CD14-positive monocyte (primary cell): ENCODE data around the gene CIB2. TPM values are rescaled to one million over a fixed set of nuclear protein-coding genes. Genes with fewer than 3 reads are reported as not detected.

Experiments used
- DNase-seq, 3 donors: peaks; one replicate each; pipeline ENCODE4 v3.0.0-alpha.2; 2011 to 2022
- H2AFZ ChIP-seq: 2 replicates; pipeline ENCODE4 v1.6.0; 2012; ENCODE audit warnings: mild to moderate bottlenecking, low read depth, low read length, inconsistent platforms; ENCODE audit not compliant: insufficient read depth, poor library complexity, severe bottlenecking
- H3K27ac ChIP-seq, 2 donors: 1 replicate in 1 of 2; 2 replicates in 1 of 2; pipeline ENCODE4 v1.5.1; 2012 to 2013; ENCODE audit warnings: low read length in 2 of 2, control low read depth in 1 of 2, inconsistent platforms in 1 of 2, low read depth in 1 of 2, mild to moderate bottlenecking in 1 of 2
- H3K27me3 ChIP-seq, 2 donors: one replicate each; pipeline versions ENCODE4 v1.6.0 to v1.6.1; 2011 to 2013; ENCODE audit warnings: low read length in 2 of 2; ENCODE audit not compliant: control insufficient read depth in 2 of 2, insufficient read depth in 2 of 2
- H3K36me3 ChIP-seq, 2 donors: replicated peaks in 1 of 2; 1 replicate in 1 of 2; 2 replicates in 1 of 2; pipeline versions ENCODE4 v1.5.1 to v1.6.1; 2012 to 2013; ENCODE audit warnings: low read length in 2 of 2, control low read depth in 1 of 2, inconsistent platforms in 1 of 2, mild to moderate bottlenecking in 1 of 2; ENCODE audit not compliant: insufficient read depth in 2 of 2, control insufficient read depth in 1 of 2
- H3K4me1 ChIP-seq, 2 donors: 1 replicate in 1 of 2; 2 replicates in 1 of 2; pipeline versions ENCODE4 v1.5.1 to v1.6.1; 2012 to 2013; ENCODE audit warnings: low read length in 2 of 2, control low read depth in 1 of 2, inconsistent platforms in 1 of 2, mild to moderate bottlenecking in 1 of 2, moderate library complexity in 1 of 2; ENCODE audit not compliant: insufficient read depth in 2 of 2, control insufficient read depth in 1 of 2
- H3K4me2 ChIP-seq: replicated peaks from 2 replicates; pipeline ENCODE3; 2012; ENCODE audit warnings: low read length, moderate library complexity, mild to moderate bottlenecking; ENCODE audit not compliant: poor library complexity, severe bottlenecking; ENCODE audit errors: extremely low read depth
- H3K4me3 ChIP-seq, 3 experiments: fragments of 200-600 bp in 1 of 3; sonication (generic) in 1 of 3; replicated peaks in 1 of 3; 1 replicate in 2 of 3; 2 replicates in 1 of 3; pipeline ENCODE4 v1.5.1; 2011 to 2013; ENCODE audit warnings: low read length in 3 of 3, mild to moderate bottlenecking in 3 of 3, control low read depth in 2 of 3, low read depth in 2 of 3, inconsistent platforms in 1 of 3, moderate library complexity in 1 of 3
- H3K79me2 ChIP-seq: 2 replicates; pipeline ENCODE4 v1.6.0; 2012; ENCODE audit warnings: mild to moderate bottlenecking, control low read depth, inconsistent platforms, low read length, moderate library complexity; ENCODE audit not compliant: insufficient read depth
- H3K9ac ChIP-seq: 2 replicates; pipeline ENCODE4 v1.6.0; 2017; ENCODE audit warnings: low read length, mild to moderate bottlenecking; ENCODE audit not compliant: insufficient read depth, poor library complexity, severe bottlenecking
- H3K9me3 ChIP-seq, 2 donors: replicated peaks in 1 of 2; 1 replicate in 1 of 2; 2 replicates in 1 of 2; pipeline versions ENCODE4 v1.5.1 to v1.6.1; 2012 to 2013; ENCODE audit warnings: low read length in 2 of 2, control low read depth in 1 of 2; ENCODE audit not compliant: control insufficient read depth in 1 of 2, insufficient read depth in 1 of 2
- H4K20me1 ChIP-seq: 2 replicates; pipeline ENCODE4 v1.6.0; 2012; ENCODE audit warnings: mild to moderate bottlenecking, low read length, control low read depth, moderate library complexity; ENCODE audit not compliant: insufficient read depth
- H3K27ac Mint-ChIP-seq, 7 donors: one replicate each; pipeline ENCODE4 v1.8.0; 2020; ENCODE audit warnings: mild to moderate bottlenecking in 7 of 7, mixed read lengths in 7 of 7, moderate library complexity in 6 of 7, inconsistent platforms in 2 of 7
- H3K27me3 Mint-ChIP-seq, 3 donors: one replicate each; pipeline ENCODE4 v1.8.0; 2021 to 2022; ENCODE audit warnings: low read depth in 3 of 3, mild to moderate bottlenecking in 3 of 3, mixed read lengths in 3 of 3, moderate library complexity in 3 of 3, inconsistent platforms in 1 of 3
- H3K36me3 Mint-ChIP-seq, 2 donors: one replicate each; pipeline ENCODE4 v1.8.0; 2020; ENCODE audit warnings: mixed read lengths in 2 of 2, inconsistent platforms in 1 of 2, mild to moderate bottlenecking in 1 of 2
- H3K4me1 Mint-ChIP-seq: one replicate; pipeline ENCODE4 v1.8.0; 2020; ENCODE audit warnings: mild to moderate bottlenecking, mixed read lengths
- H3K4me3 Mint-ChIP-seq, 2 donors: one replicate each; pipeline ENCODE4 v1.8.0; 2020; ENCODE audit warnings: mild to moderate bottlenecking in 2 of 2, mixed read lengths in 2 of 2, moderate library complexity in 1 of 2
- H3K9me3 Mint-ChIP-seq, 7 donors: one replicate each; pipeline ENCODE4 v1.8.0; 2020 to 2022; ENCODE audit warnings: mixed read lengths in 7 of 7, mild to moderate bottlenecking in 6 of 7, moderate library complexity in 6 of 7, inconsistent platforms in 2 of 7
- CTCF ChIP-seq: fragments of 200-600 bp; IDR thresholded peaks from one replicate; pipeline ENCODE4 v1.8.0; 2022; ENCODE audit warnings: antibody characterized with exemption, mild to moderate bottlenecking
- WGBS: methylation state at CpG from one replicate; pipeline ENCODE4 v1.1.5; 2013; ENCODE audit warnings: missing lambda C conversion rate; ENCODE audit not compliant: insufficient coverage; 5-methylcytosine and 5-hydroxymethylcytosine counted together
- intact Hi-C, 2 donors: fragments of 100-400 bp; cut with micrococcal nuclease; formaldehyde crosslinking; loops; one replicate each; pipeline versions ENCODE4 v1.15.0 to v1.15.1; 2023
- polyA plus RNA-seq, 3 donors: library from polyadenylated mRNA; depleted of rRNA in 1 of 3; unstranded in 2 of 3; stranded (reverse) in 1 of 3; fragments of 300-500 nt in 2 of 3; fragments of >200 nt in 1 of 3; fragmentation: Illumina TruSeq in 2 of 3; gene quantifications; 1 replicate in 2 of 3; 2 replicates in 1 of 3; pipeline ENCODE4 v1.2.3, GENCODE V29; 2012 to 2021

The CIB2 gene
- polyA plus RNA-seq, 3 donors: 0.43 to 0.75 (median 0.51) TPM

GRCh38 chr15:78087951-78088772 is 43.1 kb downstream of the CIB2 start:
- Histone ChIP-seq H4K20me1 (no peaks in the 10 kb centered on the region), H3K4me1 (peaks cover 33 to 49% of the 10 kb centered on the region in 2 donors), H3K4me3 (peak overlapping the region in 1 of 3 experiments; percentile 17), H3K9ac (peak overlapping the region; percentile 32), H3K4me2 (peak overlapping the region; percentile 51), H3K36me3 (no peaks in the 10 kb centered on the region), H3K79me2 (no peaks in the 10 kb centered on the region), H3K9me3 (no peaks in the 10 kb centered on the region), H2AFZ (peak overlapping the region; percentile 23), H3K27me3 (no peaks in the 10 kb centered on the region), H3K27ac (peak overlapping the region; percentile 43 to 81)
- Mint-ChIP-seq H3K9me3 (no peaks in the 10 kb centered on the region), H3K4me1 (peaks cover 39% of the 10 kb centered on the region), H3K27ac (peak overlapping the region; percentile 88 to 96 (median 90)), H3K27me3 (peaks cover 0 to 4% (median 3%) of the 10 kb centered on the region in 3 donors), H3K36me3 (no peaks in the 10 kb centered on the region), H3K4me3 (peak overlapping the region; percentile 57 to 77)
- no peak for TF ChIP-seq CTCF
- WGBS: 55% methylated on average over 6 of the region's 12 CpGs
- intact Hi-C loops: no loop called here
- peak; percentile 62 to 93 (median 71) for DNase-seq

DNA sequence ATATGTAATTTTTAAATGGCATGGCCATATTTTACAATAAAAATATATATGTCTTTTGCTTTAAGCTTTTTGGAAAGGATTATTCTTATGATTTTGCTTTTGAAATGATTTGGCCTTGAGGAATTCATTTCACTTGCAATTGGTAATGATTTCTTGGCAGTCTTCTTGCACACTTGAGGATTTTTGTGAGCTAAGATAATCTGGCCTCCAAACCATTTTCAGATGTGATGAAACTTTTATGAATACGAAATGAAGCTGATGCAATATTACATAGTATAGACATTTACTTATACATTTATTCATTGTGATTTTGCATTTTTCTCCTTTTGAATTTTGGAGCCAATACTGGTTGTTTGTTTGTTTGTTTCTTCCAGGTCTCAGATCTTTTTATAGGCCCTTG is 45.3 kb downstream of the CIB2 start:
- WGBS: no CpG with 5 or more reads among the region's 1 CpG
- no peak for DNase-seq
- no peak overlapping the region for H3K4me3 ChIP-seq
- H3K4me3 Mint-ChIP-seq: no peak overlapping the region
- peaks cover 0 to 2% of the 10 kb centered on the region in 2 donors for H3K36me3 Mint-ChIP-seq
- peaks cover 54% of the 10 kb centered on the region for H3K4me1 Mint-ChIP-seq
- TF ChIP-seq CTCF: no peak
- no peak overlapping the region for H3K27ac ChIP-seq
- H3K9me3 Mint-ChIP-seq: no peaks in the 10 kb centered on the region
- H4K20me1 ChIP-seq: no peaks in the 10 kb centered on the region
- H3K9ac ChIP-seq: no peak overlapping the region
- H3K79me2 ChIP-seq: no peaks in the 10 kb centered on the region
- no peak overlapping the region for H3K27ac Mint-ChIP-seq
- peaks cover 49 to 69% of the 10 kb centered on the region in 2 donors for H3K4me1 ChIP-seq
- no peaks in the 10 kb centered on the region for H3K9me3 ChIP-seq
- peaks cover 0 to 4% (median under 1%) of the 10 kb centered on the region in 3 donors for H3K27me3 Mint-ChIP-seq
- intact Hi-C loops: no loop called here
- H3K4me2 ChIP-seq: no peak overlapping the region
- no peaks in the 10 kb centered on the region for H3K27me3 ChIP-seq
- no peaks in the 10 kb centered on the region for H3K36me3 ChIP-seq
- H2AFZ ChIP-seq: no peak overlapping the region
